Body of pancreas (tissue), 4 donors: ENCODE results near the gene HSPBAP1. TPM values are rescaled to one million over a fixed set of nuclear protein-coding genes. Genes with fewer than 3 reads are reported as not detected.

Experiments
- ATAC-seq: fragments of 150-250 bp; one replicate; pipeline ENCODE4 v1.9.1; 2016
- DNase-seq, 4 donors: peaks; one replicate each; pipeline ENCODE4 v3.0.0-alpha.2; 2019
- H3K27ac ChIP-seq, 4 donors: fragments of 200-600 bp; sonication (generic); 1 replicate in 3 of 4; 2 replicates in 1 of 4; pipeline versions ENCODE4 v1.5.1 to v1.6.1; 2016 to 2019; ENCODE audit warnings: mild to moderate bottlenecking in 1 of 4, mixed read lengths in 1 of 4, moderate library complexity in 1 of 4
- H3K27me3 ChIP-seq, 2 donors: fragments of 200-600 bp; sonication (generic); one replicate each; pipeline ENCODE4 v1.6.0; 2016; ENCODE audit warnings: mild to moderate bottlenecking in 1 of 2
- H3K36me3 ChIP-seq, 2 donors: fragments of 200-600 bp; sonication (generic); replicated peaks in 1 of 2; 2 replicates each; pipeline ENCODE4 v1.5.1; 2016; ENCODE audit warnings: low read depth in 2 of 2; ENCODE audit not compliant: insufficient read depth in 1 of 2
- H3K4me1 ChIP-seq: fragments of 200-600 bp; sonication (generic); one replicate; pipeline ENCODE4 v1.6.0; 2016
- H3K4me3 ChIP-seq, 2 donors: fragments of 200-600 bp; sonication (generic); 1 replicate in 1 of 2; 2 replicates in 1 of 2; pipeline ENCODE4 v1.5.1; 2016 to 2019
- H3K9me3 ChIP-seq, 3 donors: fragments of 200-600 bp; sonication (generic); 1 replicate in 2 of 3; 2 replicates in 1 of 3; pipeline ENCODE4 v1.5.1; 2016
- POLR2A ChIP-seq, 3 donors: fragments of 450-650 bp; IDR thresholded peaks; one replicate each; pipeline ENCODE4 v1.6.1; 2016; ENCODE audit warnings: antibody characterized with exemption in 3 of 3, mild to moderate bottlenecking in 2 of 3
- WGBS, 2 donors: methylation state at CpG; one replicate each; pipeline ENCODE4 v1.1.5; 2017; 5-methylcytosine and 5-hydroxymethylcytosine counted together
- intact Hi-C: fragments of 100-400 bp; cut with DNase I; formaldehyde crosslinking; loops from one replicate; pipeline ENCODE4 v1.15.1; 2023
- total RNA-seq, 2 donors: library from RNA; depleted of rRNA; stranded (reverse); fragments of >200 nt; gene quantifications; one replicate each; pipeline ENCODE4 v1.1.0, GENCODE V29; 2016
- TF ChIP-seq, protein P1 (sequence below), 7 experiments: fragments of 450-650 bp in 4 of 7; fragments of 200-600 bp in 3 of 7; sonication (generic) in 3 of 7; IDR thresholded peaks; one replicate each; pipeline ENCODE4 v1.5.1; 2016 to 2019; ENCODE audit warnings: antibody characterized with exemption in 7 of 7

HSPBAP1 gene
- total RNA-seq, 2 donors from 2014 or later, result 9.2 to 9.6 TPM

- no peak for DNase-seq
- 88 to 90% methylated on average over 1 of the region's 1 CpG for WGBS, 2 donors
- no peaks in the 10 kb centered on the region for H3K27me3 ChIP-seq
- intact Hi-C loops, result no loop called here
- no peaks in the 10 kb centered on the region for H3K4me1 ChIP-seq
- TF ChIP-seq POLR2A (IDR thresholded peaks at IDR 0.05), result no peak
- TF ChIP-seq, protein P1, sequence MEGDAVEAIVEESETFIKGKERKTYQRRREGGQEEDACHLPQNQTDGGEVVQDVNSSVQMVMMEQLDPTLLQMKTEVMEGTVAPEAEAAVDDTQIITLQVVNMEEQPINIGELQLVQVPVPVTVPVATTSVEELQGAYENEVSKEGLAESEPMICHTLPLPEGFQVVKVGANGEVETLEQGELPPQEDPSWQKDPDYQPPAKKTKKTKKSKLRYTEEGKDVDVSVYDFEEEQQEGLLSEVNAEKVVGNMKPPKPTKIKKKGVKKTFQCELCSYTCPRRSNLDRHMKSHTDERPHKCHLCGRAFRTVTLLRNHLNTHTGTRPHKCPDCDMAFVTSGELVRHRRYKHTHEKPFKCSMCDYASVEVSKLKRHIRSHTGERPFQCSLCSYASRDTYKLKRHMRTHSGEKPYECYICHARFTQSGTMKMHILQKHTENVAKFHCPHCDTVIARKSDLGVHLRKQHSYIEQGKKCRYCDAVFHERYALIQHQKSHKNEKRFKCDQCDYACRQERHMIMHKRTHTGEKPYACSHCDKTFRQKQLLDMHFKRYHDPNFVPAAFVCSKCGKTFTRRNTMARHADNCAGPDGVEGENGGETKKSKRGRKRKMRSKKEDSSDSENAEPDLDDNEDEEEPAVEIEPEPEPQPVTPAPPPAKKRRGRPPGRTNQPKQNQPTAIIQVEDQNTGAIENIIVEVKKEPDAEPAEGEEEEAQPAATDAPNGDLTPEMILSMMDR (IDR thresholded peaks at IDR 0.05), result no peak
- no peaks in the 10 kb centered on the region for H3K9me3 ChIP-seq
- no peak overlapping the region for H3K4me3 ChIP-seq
- ATAC-seq, result no peak
- no peak overlapping the region for H3K27ac ChIP-seq
- H3K36me3 ChIP-seq, result peaks cover 0 to 3% of the 10 kb centered on the region in 2 donors
Measured at GRCh38 chr3:122705379-122705778, 88.3 kb downstream of the HSPBAP1 start.

- TF ChIP-seq, protein P1 (IDR thresholded peaks at IDR 0.05), result no peak
- TF ChIP-seq POLR2A (IDR thresholded peaks at IDR 0.05), result no peak
- Histone ChIP-seq H3K9me3 (no peaks in the 10 kb centered on the region), H3K27ac (no peak overlapping the region), H3K4me1 (no peaks in the 10 kb centered on the region), H3K27me3 (no peaks in the 10 kb centered on the region), H3K36me3 (peaks cover 0 to 11% of the 10 kb centered on the region in 2 donors), H3K4me3 (no peak overlapping the region)
- intact Hi-C loops, result no loop called here
- DNase-seq, result no peak
- 80 to 82% methylated on average over 2 of the region's 2 CpGs for WGBS, 2 donors
- ATAC-seq, result no peak
Measured at GRCh38 chr3:122700193-122700592, 93.4 kb downstream of the HSPBAP1 start.

GRCh38 chr3:122697952-122698620 is 95.5 kb downstream of the HSPBAP1 start:
- H3K9me3 ChIP-seq, result no peaks in the 10 kb centered on the region
- H3K4me1 ChIP-seq, result peaks cover 4% of the 10 kb centered on the region
- ATAC-seq (no peak), DNase-seq (no peak)
- TF ChIP-seq, protein P1 (IDR thresholded peaks at IDR 0.05), result no peak
- TF ChIP-seq POLR2A (IDR thresholded peaks at IDR 0.05), result no peak
- intact Hi-C loops, result no loop called here
- H3K36me3 ChIP-seq, result peaks cover 0 to 10% of the 10 kb centered on the region in 2 donors
- no peak overlapping the region for H3K27ac ChIP-seq
- 74 to 78% methylated on average over 2 of the region's 2 CpGs for WGBS, 2 donors
- no peak overlapping the region for H3K4me3 ChIP-seq
- H3K27me3 ChIP-seq, result no peaks in the 10 kb centered on the region

- TF ChIP-seq POLR2A (IDR thresholded peaks at IDR 0.05), result no peak
- TF ChIP-seq, protein P1 (IDR thresholded peaks at IDR 0.05), result no peak
- Histone ChIP-seq H3K27me3 (no peaks in the 10 kb centered on the region), H3K4me3 (no peak overlapping the region), H3K4me1 (peaks cover 20% of the 10 kb centered on the region), H3K9me3 (no peaks in the 10 kb centered on the region), H3K27ac (no peak overlapping the region), H3K36me3 (peaks cover 0 to 13% of the 10 kb centered on the region in 2 donors)
- ATAC-seq (no peak), DNase-seq (no peak)
- intact Hi-C loops, result no loop called here
Measured at GRCh38 chr3:122695927-122696561, 97.6 kb downstream of the HSPBAP1 start.

GRCh38 chr3:122694966-122695365 is 98.7 kb downstream of the HSPBAP1 start:
- TF ChIP-seq POLR2A (IDR thresholded peaks at IDR 0.05), result no peak
- TF ChIP-seq, protein P1 (IDR thresholded peaks at IDR 0.05), result no peak
- no peak for ATAC-seq
- H3K27ac ChIP-seq, result no peak overlapping the region
- H3K9me3 ChIP-seq, result no peaks in the 10 kb centered on the region
- H3K36me3 ChIP-seq, result peaks cover 0 to 13% of the 10 kb centered on the region in 2 donors
- no peak for DNase-seq
- H3K27me3 ChIP-seq, result no peaks in the 10 kb centered on the region
- intact Hi-C loops, result no loop called here
- no peak overlapping the region for H3K4me3 ChIP-seq
- 78 to 81% methylated on average over 7 of the region's 7 CpGs for WGBS, 2 donors
- peaks cover 22% of the 10 kb centered on the region for H3K4me1 ChIP-seq
